IMR-90 (cell line): ENCODE data around the gene FSD1L. TPM values are rescaled to one million over a fixed set of nuclear protein-coding genes. Genes with fewer than 3 reads are reported as not detected.
"Not testable (repeated sequence)": the region's sequence is repeated elsewhere in the genome, so short reads cannot be mapped to it uniquely, and the experiment has no call there.

Experiments
- ATAC-seq: fragments of 200-7000 bp; cut with Tn5 transposase; 2 replicates; pipeline ENCODE4 v1.9.1; 2020; ENCODE audit warnings: low read depth, mild to moderate bottlenecking, moderate library complexity
- BruUV-seq: library from RNA; stranded (reverse); fragments of 400-500 nt; replicated peaks from 2 replicates; lab custom pipeline; 2021; lab: Mats Ljungman, UMichigan
- CTCF ChIA-PET: fragments of 300-600 bp; formaldehyde crosslinking; extraction: SDS; loops from one replicate; lab custom pipeline; 2021; ENCODE audit warnings: antibody characterized with exemption; lab: Yijun Ruan, JAX
- POLR2A ChIA-PET: fragments of 300-600 bp; sonication (Branson Sonifier 250); formaldehyde crosslinking; loops from one replicate; lab custom pipeline; 2022; ENCODE audit warnings: antibody characterized with exemption; ENCODE audit not compliant: unreplicated experiment; lab: Charles Lee
- DNase-seq: peaks from one replicate; pipeline ENCODE4 v3.0.0; 2013
- H2AFZ ChIP-seq: replicated peaks from 2 replicates; pipeline ENCODE3; 2013; ENCODE audit warnings: low read length, mild to moderate bottlenecking; ENCODE audit not compliant: poor library complexity
- H2AK5ac ChIP-seq: 2 replicates; pipeline ENCODE4 v1.6.1; 2013; ENCODE audit warnings: low read depth, low read length, inconsistent platforms
- H2AK9ac ChIP-seq: replicated peaks from 2 replicates; pipeline ENCODE3; 2013; ENCODE audit warnings: mild to moderate bottlenecking, low read depth, low read length, moderate library complexity; ENCODE audit not compliant: poor library complexity
- H2BK120ac ChIP-seq: 2 replicates; pipeline ENCODE4 v1.6.1; 2013; ENCODE audit warnings: low read depth, low read length, inconsistent platforms
- H2BK15ac ChIP-seq: 3 replicates; pipeline ENCODE4 v1.6.1; 2013; ENCODE audit warnings: low read depth, low read length, inconsistent platforms
- H2BK20ac ChIP-seq: 2 replicates; pipeline ENCODE4 v1.6.1; 2013; ENCODE audit warnings: low read depth, mild to moderate bottlenecking, inconsistent platforms, low read length, moderate library complexity
- H2BK5ac ChIP-seq: 2 replicates; pipeline ENCODE4 v1.6.1; 2013; ENCODE audit warnings: mild to moderate bottlenecking, low read depth, low read length, inconsistent platforms; ENCODE audit not compliant: poor library complexity, severe bottlenecking
- H3K14ac ChIP-seq: replicated peaks from 2 replicates; pipeline ENCODE4 v1.6.1; 2013; ENCODE audit warnings: low read depth, low read length, inconsistent platforms
- H3K18ac ChIP-seq: 2 replicates; pipeline ENCODE4 v1.6.1; 2013; ENCODE audit warnings: low read depth, low read length, control low read depth
- H3K23ac ChIP-seq: 2 replicates; pipeline ENCODE4 v1.6.1; 2013; ENCODE audit warnings: low read depth, low read length, inconsistent platforms
- H3K27ac ChIP-seq: 2 replicates; pipeline ENCODE4 v1.5.1; 2013; ENCODE audit warnings: mild to moderate bottlenecking, control low read depth, low read length; ENCODE audit not compliant: insufficient read depth
- H3K27me3 ChIP-seq: 2 replicates; pipeline ENCODE4 v1.6.1; 2013; ENCODE audit warnings: low read length; ENCODE audit not compliant: control insufficient read depth, insufficient read depth
- H3K36me3 ChIP-seq: 2 replicates; pipeline ENCODE4 v1.6.1; 2013; ENCODE audit warnings: low read length, mixed read lengths; ENCODE audit not compliant: control insufficient read depth, insufficient read depth
- H3K4ac ChIP-seq: 2 replicates; pipeline ENCODE4 v1.6.1; 2013; ENCODE audit warnings: low read depth, low read length, inconsistent platforms
- H3K4me1 ChIP-seq: 2 replicates; pipeline ENCODE4 v1.6.1; 2013; ENCODE audit warnings: low read length, mixed read lengths; ENCODE audit not compliant: control insufficient read depth, insufficient read depth
- H3K4me2 ChIP-seq: 2 replicates; pipeline ENCODE4 v1.6.1; 2013; ENCODE audit warnings: low read depth, mild to moderate bottlenecking, control low read depth, low read length, moderate library complexity
- H3K4me3 ChIP-seq: 2 replicates; pipeline ENCODE4 v1.5.1; 2013; ENCODE audit warnings: low read depth, mild to moderate bottlenecking, control low read depth, low read length, moderate library complexity; ENCODE audit not compliant: insufficient read depth
- H3K56ac ChIP-seq: 2 replicates; pipeline ENCODE4 v1.6.1; 2013; ENCODE audit warnings: low read length, inconsistent platforms; ENCODE audit not compliant: insufficient read depth; ENCODE audit errors: extremely low read depth
- H3K79me1 ChIP-seq, 2 experiments: 2 replicates each; pipeline ENCODE4 v1.6.1; 2013; ENCODE audit warnings: low read length in 2 of 2, inconsistent platforms in 1 of 2, low read depth in 1 of 2
- H3K9ac ChIP-seq: 2 replicates; pipeline ENCODE4 v1.6.1; 2013; ENCODE audit warnings: low read depth, low read length, control low read depth
- H3K9me1 ChIP-seq: 2 replicates; pipeline ENCODE4 v1.6.1; 2013; ENCODE audit warnings: low read length, inconsistent platforms; ENCODE audit not compliant: insufficient read depth
- H3K9me3 ChIP-seq: 2 replicates; pipeline ENCODE4 v1.6.1; 2013; ENCODE audit warnings: low read length; ENCODE audit not compliant: control insufficient read depth, insufficient read depth
- H4K20me1 ChIP-seq: 2 replicates; pipeline ENCODE4 v1.6.1; 2013; ENCODE audit warnings: low read length, inconsistent platforms; ENCODE audit not compliant: insufficient read depth
- H4K5ac ChIP-seq: 2 replicates; pipeline ENCODE4 v1.6.1; 2013; ENCODE audit warnings: mild to moderate bottlenecking, low read depth, low read length, control low read depth
- H4K8ac ChIP-seq, 2 experiments: 2 replicates each; pipeline ENCODE4 v1.6.1; 2013; ENCODE audit warnings: low read depth in 2 of 2, low read length in 2 of 2, control low read depth in 1 of 2, inconsistent platforms in 1 of 2
- H4K91ac ChIP-seq: 2 replicates; pipeline ENCODE4 v1.6.1; 2013; ENCODE audit warnings: low read depth, low read length, inconsistent platforms; ENCODE audit not compliant: insufficient read depth
- WGBS, 2 experiments: methylation state at CpG; one replicate each; pipeline versions ENCODE4 v1.1.5 to v1.1.7; 2013; ENCODE audit warnings: missing lambda C conversion rate in 2 of 2; ENCODE audit not compliant: insufficient read length in 1 of 2; ENCODE audit errors: extremely low coverage in 2 of 2; 5-methylcytosine and 5-hydroxymethylcytosine counted together
- dilution Hi-C: fragments of 300-500 bp; cut with HindIII; formaldehyde crosslinking; loops from one replicate; pipeline ENCODE4 v1.14.3; 2018; ENCODE audit warnings: low sequenced_read_pairs; ENCODE audit not compliant: unreplicated experiment
- in situ Hi-C: fragments of 300-500 bp; cut with MboI; formaldehyde crosslinking; loops from 3 replicates; pipeline ENCODE4 v1.14.3; 2019; ENCODE audit warnings: low sequenced_read_pairs, inconsistent platforms, mixed read lengths
- intact Hi-C: fragments of 100-400 bp; cut with micrococcal nuclease; formaldehyde crosslinking; loops from 2 replicates; pipeline ENCODE4 v1.10.0; 2022
- polyA plus RNA-seq, 3 experiments: library from polyadenylated mRNA; depleted of rRNA; stranded (reverse); fragments of >200 nt; gene quantifications; 2 replicates each; pipeline ENCODE4 v1.2.3, GENCODE V29; 2012; ENCODE audit warnings: low replicate concordance in 1 of 3
- total RNA-seq: library from RNA; depleted of rRNA; stranded (reverse); fragments of >200 nt; gene quantifications from 2 replicates; pipeline ENCODE4 v1.2.3, GENCODE V29; 2012

Gene FSD1L
- total and polyA plus RNA-seq, 2 of the 4 experiments (the other 2 are of a cell fraction): 1.4 to 2.9 TPM

DNA sequence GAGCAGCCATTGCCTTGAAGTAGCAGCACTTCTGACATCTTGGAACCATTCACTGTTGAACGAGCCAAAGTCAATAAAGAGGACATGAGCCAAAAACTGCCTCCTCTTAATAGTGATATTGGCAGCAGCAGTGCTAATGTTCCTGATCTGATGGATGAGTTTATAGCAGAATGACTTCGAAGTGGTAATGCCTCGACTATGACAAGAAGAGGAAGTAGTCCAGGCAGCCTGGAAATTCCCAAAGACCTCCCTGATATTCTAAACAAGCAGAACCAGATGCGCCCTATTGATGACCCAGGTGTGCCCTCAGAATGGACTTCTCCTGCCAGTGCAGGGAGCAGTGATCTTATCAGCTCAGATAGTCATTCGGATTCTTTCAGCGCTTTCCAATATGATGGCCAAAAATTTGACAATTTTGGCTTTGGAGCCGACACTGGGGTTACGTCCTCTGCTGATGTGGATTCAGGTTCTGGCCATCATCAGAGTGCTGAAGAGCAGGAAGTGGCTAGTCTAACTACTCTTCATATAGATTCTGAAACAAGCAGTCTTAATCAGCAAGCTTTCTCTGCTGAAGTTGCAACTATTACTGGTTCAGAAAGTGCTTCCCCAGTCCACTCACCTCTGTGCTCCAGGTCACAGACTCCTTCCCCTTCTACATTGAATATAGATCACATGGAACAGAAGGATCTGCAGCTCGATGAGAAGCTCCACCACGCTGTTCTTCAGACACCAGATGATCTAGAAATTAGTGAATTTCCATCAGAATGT is 75.0 kb downstream of the FSD1L start:
- H3K18ac ChIP-seq, CTCF ChIA-PET, H3K56ac ChIP-seq, H3K9me3 ChIP-seq, DNase-seq, BruUV-seq, H3K4me2 ChIP-seq, intact Hi-C loops, POLR2A ChIA-PET, H4K8ac ChIP-seq, H2BK20ac ChIP-seq, H3K36me3 ChIP-seq, H3K27me3 ChIP-seq, H3K9ac ChIP-seq, ATAC-seq, H4K20me1 ChIP-seq, H2BK15ac ChIP-seq, H2BK5ac ChIP-seq, H3K79me1 ChIP-seq, H3K9me1 ChIP-seq, dilution Hi-C loops, H3K4me3 ChIP-seq, H3K4me1 ChIP-seq, in situ Hi-C loops, H4K5ac ChIP-seq, H4K91ac ChIP-seq, H3K14ac ChIP-seq, H2AK5ac ChIP-seq, H2AK9ac ChIP-seq, H2BK120ac ChIP-seq, H2AFZ ChIP-seq, H3K27ac ChIP-seq, H3K4ac ChIP-seq, H3K23ac ChIP-seq: not testable (repeated sequence)
- no CpG with 5 or more reads among the region's 10 CpGs for WGBS, 2 experiments
